SU-DHL-6 (cell line): ENCODE measurements around the gene MTX1.

ENCODE experiments used
- EZH2phosphoT487 ChIP-seq: fragments of 200-600 bp; sonication (generic), shearing (Covaris generic); conservative IDR thresholded peaks from 2 replicates; pipeline ENCODE4 v1.6.1; 2018; ENCODE audit warnings: mild to moderate bottlenecking, antibody characterized with exemption, low read length, moderate library complexity, mixed read lengths
- TF ChIP-seq, protein P1 (sequence below): fragments of 200-600 bp; sonication (generic); IDR thresholded peaks from one replicate; pipeline ENCODE4 v1.5.1; 2017; ENCODE audit warnings: antibody characterized with exemption, mild to moderate bottlenecking, low read length, moderate library complexity; ENCODE audit not compliant: insufficient read depth, poor library complexity, severe bottlenecking

DNA sequence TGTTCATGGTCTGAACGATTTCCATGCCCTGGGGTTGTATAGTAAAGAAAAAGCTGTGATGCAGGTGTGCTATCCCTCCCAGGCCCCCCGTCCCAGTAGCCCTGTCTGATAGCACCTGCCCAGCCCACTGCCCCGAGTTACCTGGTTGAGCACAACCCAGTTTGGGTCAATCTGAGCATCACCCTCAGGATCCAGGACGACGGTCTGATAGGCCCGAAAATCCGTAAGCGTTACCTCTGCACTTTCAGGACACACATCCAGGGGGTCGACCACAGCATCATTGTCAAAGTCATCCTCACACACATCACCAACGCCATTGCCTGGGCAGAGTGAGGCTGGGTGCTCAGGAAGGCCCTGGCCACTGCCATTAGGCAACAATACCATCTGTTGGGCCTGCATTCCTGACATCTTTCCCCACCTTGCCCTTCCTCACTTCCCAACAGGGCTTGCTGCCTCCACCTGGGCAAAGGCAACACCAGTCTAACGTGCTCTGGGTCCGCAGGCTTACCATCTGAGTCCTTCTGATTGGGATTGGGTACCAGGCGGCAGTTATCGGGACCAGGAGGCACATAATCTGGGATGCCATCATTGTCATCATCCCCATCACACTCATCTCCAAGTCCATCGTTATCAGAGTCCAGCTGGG lies 10.5 kb upstream of the MTX1 start:
- TF ChIP-seq, protein P1, sequence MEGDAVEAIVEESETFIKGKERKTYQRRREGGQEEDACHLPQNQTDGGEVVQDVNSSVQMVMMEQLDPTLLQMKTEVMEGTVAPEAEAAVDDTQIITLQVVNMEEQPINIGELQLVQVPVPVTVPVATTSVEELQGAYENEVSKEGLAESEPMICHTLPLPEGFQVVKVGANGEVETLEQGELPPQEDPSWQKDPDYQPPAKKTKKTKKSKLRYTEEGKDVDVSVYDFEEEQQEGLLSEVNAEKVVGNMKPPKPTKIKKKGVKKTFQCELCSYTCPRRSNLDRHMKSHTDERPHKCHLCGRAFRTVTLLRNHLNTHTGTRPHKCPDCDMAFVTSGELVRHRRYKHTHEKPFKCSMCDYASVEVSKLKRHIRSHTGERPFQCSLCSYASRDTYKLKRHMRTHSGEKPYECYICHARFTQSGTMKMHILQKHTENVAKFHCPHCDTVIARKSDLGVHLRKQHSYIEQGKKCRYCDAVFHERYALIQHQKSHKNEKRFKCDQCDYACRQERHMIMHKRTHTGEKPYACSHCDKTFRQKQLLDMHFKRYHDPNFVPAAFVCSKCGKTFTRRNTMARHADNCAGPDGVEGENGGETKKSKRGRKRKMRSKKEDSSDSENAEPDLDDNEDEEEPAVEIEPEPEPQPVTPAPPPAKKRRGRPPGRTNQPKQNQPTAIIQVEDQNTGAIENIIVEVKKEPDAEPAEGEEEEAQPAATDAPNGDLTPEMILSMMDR, result no peak
- no peak for TF ChIP-seq EZH2phosphoT487
